ENCODE results near the gene CFAP44.
A peak's percentile ranks its signal among the peaks of the same experiment; 100 is the strongest.
"Not testable (repeated sequence)": the region's sequence is repeated elsewhere in the genome, so short reads cannot be mapped to it uniquely, and the experiment has no call there.

The CFAP44 gene

GRCh38 chr3:113441051-113441770, at the start of gene CFAP44:
TSS of gene CFAP44 (minus strand) at chr3:113441493. CDS start at chr3:113433664, 7,829 bp downstream.
- no peak within 1 kb of the TSS for H3K27ac Mint-ChIP-seq (ENCODE audit: low read depth)
- no peak within 1 kb of the TSS for H3K4me3 Mint-ChIP-seq
- ATAC-seq (replicated peaks; ENCODE audit: extremely low read depth, poor library complexity, severe bottlenecking) = no peak
- H3K4me1 Mint-ChIP-seq = no peaks in the 10 kb centered on the region
- peaks cover 2% of the 10 kb centered on the region for H3K36me3 Mint-ChIP-seq (ENCODE audit: insufficient read depth)
- DNase-seq (ENCODE audit: low spot score in 2 of 2) = peak; percentile 18 to 22
- no peaks in the 10 kb centered on the region for H3K27me3 Mint-ChIP-seq
- no peaks in the 10 kb centered on the region for H3K9me3 Mint-ChIP-seq

GRCh38 chr3:113485161-113485609, 43.9 kb upstream of the CFAP44 start:
- peak overlapping the region; percentile 68 for H3K27ac Mint-ChIP-seq (ENCODE audit: low read depth)
- peak overlapping the region; percentile 35 for H3K4me3 Mint-ChIP-seq
- no peaks in the 10 kb centered on the region for H3K9me3 Mint-ChIP-seq
- no peaks in the 10 kb centered on the region for H3K27me3 Mint-ChIP-seq
- ATAC-seq (replicated peaks; ENCODE audit: extremely low read depth, poor library complexity, severe bottlenecking) (peak; percentile 76), DNase-seq (ENCODE audit: low spot score in 2 of 2) (peak; percentile 18 to 21)
- peaks cover 12% of the 10 kb centered on the region for H3K4me1 Mint-ChIP-seq
- no peaks in the 10 kb centered on the region for H3K36me3 Mint-ChIP-seq (ENCODE audit: insufficient read depth)

- Mint-ChIP-seq H3K9me3 (no peaks in the 10 kb centered on the region), H3K27me3 (no peaks in the 10 kb centered on the region), H3K4me1 (no peaks in the 10 kb centered on the region), H3K27ac (ENCODE audit: low read depth) (no peak overlapping the region), H3K36me3 (ENCODE audit: insufficient read depth) (peaks cover 9% of the 10 kb centered on the region), H3K4me3 (no peak overlapping the region)
- DNase-seq (ENCODE audit: low spot score in 2 of 2) = no peak
- ATAC-seq (replicated peaks; ENCODE audit: extremely low read depth, poor library complexity, severe bottlenecking) = no peak
These were observed 27.2 kb upstream of the CFAP44 start for GRCh38 chr3:113468539-113468938.

- no peak for DNase-seq (ENCODE audit: low spot score in 2 of 2)
- Mint-ChIP-seq H3K4me1 (no peaks in the 10 kb centered on the region), H3K36me3 (ENCODE audit: insufficient read depth) (peaks cover 17% of the 10 kb centered on the region), H3K27me3 (no peaks in the 10 kb centered on the region), H3K9me3 (no peaks in the 10 kb centered on the region), H3K4me3 (no peak overlapping the region), H3K27ac (ENCODE audit: low read depth) (no peak overlapping the region)
- no peak for ATAC-seq (replicated peaks; ENCODE audit: extremely low read depth, poor library complexity, severe bottlenecking)
These were observed 20.2 kb upstream of the CFAP44 start for GRCh38 chr3:113461488-113461887.

- not testable (repeated sequence) for H3K9me3 Mint-ChIP-seq; H3K4me3 Mint-ChIP-seq; DNase-seq (ENCODE audit: low spot score in 2 of 2); H3K4me1 Mint-ChIP-seq; H3K27ac Mint-ChIP-seq (ENCODE audit: low read depth); H3K27me3 Mint-ChIP-seq; ATAC-seq (replicated peaks; ENCODE audit: extremely low read depth, poor library complexity, severe bottlenecking)
- H3K36me3 Mint-ChIP-seq (ENCODE audit: insufficient read depth) = peaks cover 12% of the 10 kb centered on the region
These were observed 17.3 kb upstream of the CFAP44 start for GRCh38 chr3:113458554-113458953.

GRCh38 chr3:113455446-113455845, 14.2 kb upstream of the CFAP44 start:
- no peak overlapping the region for H3K27ac Mint-ChIP-seq (ENCODE audit: low read depth)
- H3K4me1 Mint-ChIP-seq = no peaks in the 10 kb centered on the region
- peaks cover 19% of the 10 kb centered on the region for H3K36me3 Mint-ChIP-seq (ENCODE audit: insufficient read depth)

GRCh38 chr3:113454630-113455029, 13.3 kb upstream of the CFAP44 start:
- Mint-ChIP-seq H3K27me3 (no peaks in the 10 kb centered on the region), H3K36me3 (ENCODE audit: insufficient read depth) (peaks cover 16% of the 10 kb centered on the region), H3K4me1 (no peaks in the 10 kb centered on the region), H3K27ac (ENCODE audit: low read depth) (no peak overlapping the region), H3K4me3 (no peak overlapping the region), H3K9me3 (no peaks in the 10 kb centered on the region)
- ATAC-seq (replicated peaks; ENCODE audit: extremely low read depth, poor library complexity, severe bottlenecking) (no peak), DNase-seq (ENCODE audit: low spot score in 2 of 2) (no peak)

More at GRCh38 chr3:113455446-113455845, 14.2 kb upstream of the CFAP44 start:
- Mint-ChIP-seq H3K4me3 (no peak overlapping the region), H3K27me3 (no peaks in the 10 kb centered on the region), H3K9me3 (no peaks in the 10 kb centered on the region)
- no peak for ATAC-seq (replicated peaks; ENCODE audit: extremely low read depth, poor library complexity, severe bottlenecking)
- no peak for DNase-seq (ENCODE audit: low spot score in 2 of 2)

GRCh38 chr3:113454057-113454456, 12.8 kb upstream of the CFAP44 start:
- DNase-seq (ENCODE audit: low spot score in 2 of 2) (no peak), ATAC-seq (replicated peaks; ENCODE audit: extremely low read depth, poor library complexity, severe bottlenecking) (no peak)
- Mint-ChIP-seq H3K4me3 (no peak overlapping the region), H3K27me3 (no peaks in the 10 kb centered on the region), H3K36me3 (ENCODE audit: insufficient read depth) (peaks cover 13% of the 10 kb centered on the region), H3K27ac (ENCODE audit: low read depth) (no peak overlapping the region), H3K9me3 (no peaks in the 10 kb centered on the region), H3K4me1 (no peaks in the 10 kb centered on the region)

GRCh38 chr3:113450911-113451310, 9.6 kb upstream of the CFAP44 start:
- Mint-ChIP-seq H3K36me3 (ENCODE audit: insufficient read depth) (peaks cover 15% of the 10 kb centered on the region), H3K27me3 (no peaks in the 10 kb centered on the region), H3K27ac (ENCODE audit: low read depth) (no peak overlapping the region), H3K4me1 (no peaks in the 10 kb centered on the region), H3K9me3 (no peaks in the 10 kb centered on the region), H3K4me3 (no peak overlapping the region)
- ATAC-seq (replicated peaks; ENCODE audit: extremely low read depth, poor library complexity, severe bottlenecking) (no peak), DNase-seq (ENCODE audit: low spot score in 2 of 2) (no peak)

GRCh38 chr3:113439606-113440005, 1.7 kb downstream of the CFAP44 start:
- no peaks in the 10 kb centered on the region for H3K4me1 Mint-ChIP-seq
- no peak overlapping the region for H3K27ac Mint-ChIP-seq (ENCODE audit: low read depth)
- no peak for ATAC-seq (replicated peaks; ENCODE audit: extremely low read depth, poor library complexity, severe bottlenecking)
- H3K36me3 Mint-ChIP-seq (ENCODE audit: insufficient read depth) = no peaks in the 10 kb centered on the region
- H3K4me3 Mint-ChIP-seq = no peak overlapping the region
- no peak for DNase-seq (ENCODE audit: low spot score in 2 of 2)
- H3K9me3 Mint-ChIP-seq = no peaks in the 10 kb centered on the region
- no peaks in the 10 kb centered on the region for H3K27me3 Mint-ChIP-seq

- Mint-ChIP-seq H3K36me3 (ENCODE audit: insufficient read depth) (no peaks in the 10 kb centered on the region), H3K9me3 (no peaks in the 10 kb centered on the region), H3K4me1 (no peaks in the 10 kb centered on the region), H3K4me3 (no peak overlapping the region), H3K27me3 (no peaks in the 10 kb centered on the region), H3K27ac (ENCODE audit: low read depth) (no peak overlapping the region)
- DNase-seq (ENCODE audit: low spot score in 2 of 2) = no peak
- ATAC-seq (replicated peaks; ENCODE audit: extremely low read depth, poor library complexity, severe bottlenecking) = no peak
These were observed 3.1 kb downstream of the CFAP44 start for GRCh38 chr3:113438224-113438623.

GRCh38 chr3:113437411-113437810, 3.9 kb downstream of the CFAP44 start:
- H3K36me3 Mint-ChIP-seq (ENCODE audit: insufficient read depth) = no peaks in the 10 kb centered on the region
- H3K27ac Mint-ChIP-seq (ENCODE audit: low read depth) = no peak overlapping the region
- H3K27me3 Mint-ChIP-seq = no peaks in the 10 kb centered on the region
- ATAC-seq (replicated peaks; ENCODE audit: extremely low read depth, poor library complexity, severe bottlenecking) (no peak), DNase-seq (ENCODE audit: low spot score in 2 of 2) (no peak)
- H3K4me3 Mint-ChIP-seq = no peak overlapping the region
- H3K9me3 Mint-ChIP-seq = no peaks in the 10 kb centered on the region
- no peaks in the 10 kb centered on the region for H3K4me1 Mint-ChIP-seq

- Mint-ChIP-seq H3K4me3 (no peak overlapping the region), H3K36me3 (ENCODE audit: insufficient read depth) (no peaks in the 10 kb centered on the region), H3K27ac (ENCODE audit: low read depth) (no peak overlapping the region), H3K9me3 (no peaks in the 10 kb centered on the region), H3K27me3 (no peaks in the 10 kb centered on the region), H3K4me1 (no peaks in the 10 kb centered on the region)
- ATAC-seq (replicated peaks; ENCODE audit: extremely low read depth, poor library complexity, severe bottlenecking) (no peak), DNase-seq (ENCODE audit: low spot score in 2 of 2) (no peak)
These were observed 4.5 kb downstream of the CFAP44 start for GRCh38 chr3:113436809-113437208.
